ENCODE data around the gene AKAP12.

AKAP12 gene

GRCh38 chr6:151403919-151404308, 164.1 kb downstream of the AKAP12 start:
- TF ChIP-seq, protein P1, sequence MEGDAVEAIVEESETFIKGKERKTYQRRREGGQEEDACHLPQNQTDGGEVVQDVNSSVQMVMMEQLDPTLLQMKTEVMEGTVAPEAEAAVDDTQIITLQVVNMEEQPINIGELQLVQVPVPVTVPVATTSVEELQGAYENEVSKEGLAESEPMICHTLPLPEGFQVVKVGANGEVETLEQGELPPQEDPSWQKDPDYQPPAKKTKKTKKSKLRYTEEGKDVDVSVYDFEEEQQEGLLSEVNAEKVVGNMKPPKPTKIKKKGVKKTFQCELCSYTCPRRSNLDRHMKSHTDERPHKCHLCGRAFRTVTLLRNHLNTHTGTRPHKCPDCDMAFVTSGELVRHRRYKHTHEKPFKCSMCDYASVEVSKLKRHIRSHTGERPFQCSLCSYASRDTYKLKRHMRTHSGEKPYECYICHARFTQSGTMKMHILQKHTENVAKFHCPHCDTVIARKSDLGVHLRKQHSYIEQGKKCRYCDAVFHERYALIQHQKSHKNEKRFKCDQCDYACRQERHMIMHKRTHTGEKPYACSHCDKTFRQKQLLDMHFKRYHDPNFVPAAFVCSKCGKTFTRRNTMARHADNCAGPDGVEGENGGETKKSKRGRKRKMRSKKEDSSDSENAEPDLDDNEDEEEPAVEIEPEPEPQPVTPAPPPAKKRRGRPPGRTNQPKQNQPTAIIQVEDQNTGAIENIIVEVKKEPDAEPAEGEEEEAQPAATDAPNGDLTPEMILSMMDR (IDR thresholded peaks at IDR 0.05; ENCODE audit: low read depth, low read length, poor library complexity, severe bottlenecking) = no peak
- TF ChIP-seq EZH2phosphoT487 (IDR thresholded peaks at IDR 0.05; ENCODE audit: borderline replicate concordance, low read length) = no peak
- peaks cover 76% of the 10 kb centered on the region for H3K79me2 ChIP-seq (ENCODE audit: control insufficient read depth, low read length)
- no peaks in the 10 kb centered on the region for H3K9me3 ChIP-seq (ENCODE audit: control insufficient read depth, insufficient read depth, low read length)
- H4K20me1 ChIP-seq (ENCODE audit: control insufficient read depth, insufficient read depth, low read depth, low read length) = peaks cover 24% of the 10 kb centered on the region
- H3K9me2 ChIP-seq (replicated peaks; ENCODE audit: control insufficient read depth, low read length) = no peaks in the 10 kb centered on the region
- H3K27me3 ChIP-seq (ENCODE audit: control insufficient read depth, low read length) = no peaks in the 10 kb centered on the region
- H3K36me3 ChIP-seq (ENCODE audit: control insufficient read depth, low read length) = peaks cover 77% of the 10 kb centered on the region
- H3K4me3 ChIP-seq (ENCODE audit: low read length) = no peak overlapping the region
- H3K4me2 ChIP-seq (ENCODE audit: low read length) = no peak overlapping the region
- peaks cover 23% of the 10 kb centered on the region for H3F3A ChIP-seq (ENCODE audit: control insufficient read depth, insufficient read depth)
- H3K4me1 ChIP-seq (ENCODE audit: control insufficient read depth, low read length) = peaks cover 13% of the 10 kb centered on the region
- no peak overlapping the region for H3K27ac ChIP-seq (ENCODE audit: low read depth, low read length)

Measured in DOHH2 (cell line).